Memory B cell (primary cell): ENCODE measurements around the gene SLC23A3.

Source experiments
- ATAC-seq: fragments of 150-1000 bp; cut with Tn5 transposase; 2 replicates; pipeline ENCODE4 v1.10.0; 2021; ENCODE audit warnings: low read depth, mild to moderate bottlenecking, moderate library complexity
- DNase-seq, 2 donors: peaks; one replicate each; pipeline ENCODE4 v3.0.0; 2022; ENCODE audit warnings: low spot score in 2 of 2
- H3K27ac Mint-ChIP-seq: one replicate; pipeline ENCODE4 v1.8.0; 2022; ENCODE audit warnings: mild to moderate bottlenecking, moderate library complexity, mixed read lengths
- H3K27me3 Mint-ChIP-seq: one replicate; pipeline ENCODE4 v1.8.0; 2022; ENCODE audit warnings: mixed read lengths
- H3K36me3 Mint-ChIP-seq: one replicate; pipeline ENCODE4 v1.8.0; 2022; ENCODE audit warnings: mild to moderate bottlenecking, mixed read lengths
- H3K4me1 Mint-ChIP-seq: one replicate; pipeline ENCODE4 v1.8.0; 2022; ENCODE audit warnings: mixed read lengths
- H3K4me3 Mint-ChIP-seq: one replicate; pipeline ENCODE4 v1.8.0; 2022; ENCODE audit warnings: mild to moderate bottlenecking, moderate library complexity, mixed read lengths
- H3K9me3 Mint-ChIP-seq: one replicate; pipeline ENCODE4 v1.8.0; 2022; ENCODE audit warnings: mixed read lengths

Gene SLC23A3

DNA sequence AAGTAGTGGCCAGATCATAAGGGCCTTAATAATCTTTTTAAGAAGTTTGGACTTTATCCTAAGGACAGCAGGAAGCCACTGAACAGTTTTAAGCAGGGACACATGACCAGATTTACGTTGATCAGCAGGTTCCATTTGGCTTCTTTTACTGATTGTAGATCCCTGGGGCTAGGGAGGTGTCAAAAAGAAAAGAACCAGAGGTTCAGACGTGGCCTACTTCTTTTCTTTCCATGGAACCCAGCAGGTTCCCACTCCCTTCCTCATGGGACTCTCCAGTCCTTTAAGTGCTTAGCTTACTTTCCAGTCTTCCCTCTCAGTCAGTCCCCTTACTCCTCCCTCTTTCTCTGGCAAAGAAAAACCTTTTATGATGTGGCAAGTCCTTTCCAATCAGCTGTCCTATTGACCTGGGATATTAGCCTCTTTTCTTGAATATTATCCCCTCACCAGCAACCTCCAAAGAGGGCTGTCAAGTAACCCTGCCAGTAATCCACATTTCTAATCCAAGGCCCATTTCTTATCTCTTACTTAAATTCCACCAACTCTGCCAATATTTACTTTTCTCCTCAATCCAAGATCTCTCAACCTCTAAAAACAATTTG is 42.7 kb downstream of the SLC23A3 start:
- Mint-ChIP-seq H3K4me3 (no peak overlapping the region), H3K36me3 (peaks cover 14% of the 10 kb centered on the region), H3K9me3 (no peaks in the 10 kb centered on the region), H3K4me1 (peaks cover 6% of the 10 kb centered on the region), H3K27ac (no peak overlapping the region), H3K27me3 (no peaks in the 10 kb centered on the region)
- DNase-seq (no peak), ATAC-seq (no peak)

DNA sequence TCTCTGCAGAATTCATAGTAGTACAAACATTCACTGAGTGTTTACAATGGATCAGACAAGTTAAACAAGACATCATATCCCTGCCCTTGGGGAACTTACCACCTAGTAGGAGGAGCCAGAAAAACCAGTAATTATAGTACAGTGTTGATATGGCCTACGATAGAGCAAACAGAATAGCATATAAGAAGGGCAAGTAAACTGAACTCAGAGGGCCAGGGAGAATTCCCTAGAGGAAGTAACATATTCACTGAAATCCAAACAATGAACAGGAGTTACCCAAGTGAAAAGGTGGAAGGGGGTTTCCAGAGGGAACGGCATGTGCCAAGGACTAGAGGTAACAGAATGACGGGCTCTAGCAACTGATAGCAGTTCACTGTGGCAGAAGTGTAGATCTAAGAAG is 43.3 kb downstream of the SLC23A3 start:
- Mint-ChIP-seq H3K9me3 (no peaks in the 10 kb centered on the region), H3K36me3 (peaks cover 14% of the 10 kb centered on the region), H3K4me1 (peaks cover 6% of the 10 kb centered on the region), H3K4me3 (no peak overlapping the region), H3K27ac (no peak overlapping the region), H3K27me3 (no peaks in the 10 kb centered on the region)
- DNase-seq (no peak), ATAC-seq (no peak)

GRCh38 chr2:219125886-219126270 is 44.0 kb downstream of the SLC23A3 start:
- H3K27me3 Mint-ChIP-seq = no peaks in the 10 kb centered on the region
- no peaks in the 10 kb centered on the region for H3K9me3 Mint-ChIP-seq
- no peak overlapping the region for H3K27ac Mint-ChIP-seq
- no peak for DNase-seq
- H3K4me3 Mint-ChIP-seq = no peak overlapping the region
- ATAC-seq = no peak
- peaks cover 6% of the 10 kb centered on the region for H3K4me1 Mint-ChIP-seq
- H3K36me3 Mint-ChIP-seq = peaks cover 14% of the 10 kb centered on the region

- H3K4me1 Mint-ChIP-seq = peaks cover 6% of the 10 kb centered on the region
- H3K4me3 Mint-ChIP-seq = no peak overlapping the region
- DNase-seq = no peak
- no peak for ATAC-seq
- H3K27me3 Mint-ChIP-seq = no peaks in the 10 kb centered on the region
- no peak overlapping the region for H3K27ac Mint-ChIP-seq
- no peaks in the 10 kb centered on the region for H3K9me3 Mint-ChIP-seq
- peaks cover 11% of the 10 kb centered on the region for H3K36me3 Mint-ChIP-seq
Observed at GRCh38 chr2:219125225-219125885, 44.5 kb downstream of the SLC23A3 start.

DNA sequence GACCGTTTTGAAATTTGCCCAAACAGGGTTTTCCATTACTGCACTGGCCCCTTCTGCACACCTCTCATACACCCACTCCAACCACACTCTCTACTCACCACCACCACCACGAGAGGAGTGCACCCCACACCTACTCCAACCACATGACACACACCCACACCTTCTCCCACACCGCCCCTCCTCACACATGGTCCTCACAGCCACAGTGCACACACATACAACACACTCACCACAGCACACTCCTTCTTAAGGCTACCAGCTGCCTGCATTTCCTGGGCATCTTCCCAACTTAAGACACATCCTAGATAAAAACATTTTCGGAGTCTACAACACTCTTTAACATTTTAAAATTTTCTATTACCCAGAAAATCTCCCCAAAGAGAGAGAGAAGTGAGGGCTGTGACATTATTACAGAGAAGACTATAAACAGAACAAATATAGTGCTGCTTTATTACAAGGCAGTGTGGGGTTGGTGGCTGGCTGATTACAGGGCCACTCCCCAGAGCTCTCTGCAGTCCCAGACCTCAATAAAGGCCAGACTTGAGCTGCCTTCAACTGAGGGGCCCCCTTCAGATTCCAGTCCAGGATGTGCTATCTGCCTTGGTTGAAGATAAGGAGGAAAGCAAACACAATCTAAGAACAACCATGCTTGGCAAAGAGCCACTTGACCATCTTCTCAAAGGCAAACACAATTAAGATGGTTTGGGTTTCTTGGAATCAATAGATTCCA is 45.3 kb downstream of the SLC23A3 start:
- no peak overlapping the region for H3K4me3 Mint-ChIP-seq
- DNase-seq = no peak
- peaks cover 6% of the 10 kb centered on the region for H3K4me1 Mint-ChIP-seq
- H3K36me3 Mint-ChIP-seq = peaks cover 11% of the 10 kb centered on the region
- no peak for ATAC-seq
- no peaks in the 10 kb centered on the region for H3K9me3 Mint-ChIP-seq
- H3K27ac Mint-ChIP-seq = no peak overlapping the region
- no peaks in the 10 kb centered on the region for H3K27me3 Mint-ChIP-seq

DNA sequence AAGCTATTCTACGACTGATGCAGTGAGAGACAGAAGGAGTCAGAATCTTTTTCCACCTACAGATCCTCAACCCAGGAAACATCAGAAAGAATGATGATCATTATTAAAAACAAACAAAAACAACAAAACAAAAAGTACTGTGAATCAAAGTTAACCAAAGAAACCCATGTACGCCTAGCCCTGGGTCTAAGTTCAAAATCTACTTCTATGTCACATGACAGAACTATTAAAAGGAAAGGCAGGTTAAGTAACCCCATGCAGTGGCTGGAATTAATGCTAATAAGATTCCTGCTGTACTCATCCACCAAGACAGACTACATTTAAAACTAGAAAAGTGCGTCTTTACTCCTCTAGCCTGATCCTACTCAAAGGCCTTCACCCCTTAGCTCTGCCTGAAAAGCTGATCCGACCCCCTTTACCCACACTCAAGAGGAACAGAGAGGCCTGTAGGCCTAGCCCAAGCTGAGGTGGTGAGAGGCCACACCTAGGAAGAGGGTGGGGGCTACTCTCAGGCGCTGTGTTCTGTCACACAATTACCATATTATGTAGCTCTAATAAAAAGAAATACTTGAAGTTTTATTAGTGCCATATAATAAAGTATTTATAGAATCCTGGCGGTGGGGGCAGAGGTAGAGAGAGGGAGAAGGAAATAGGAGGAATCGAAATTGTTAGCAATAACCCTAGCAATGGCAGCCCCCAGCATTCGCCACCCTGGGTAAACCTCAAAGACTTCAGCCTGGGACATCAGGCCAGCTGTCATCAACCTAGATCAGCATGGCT is 46.3 kb downstream of the SLC23A3 start:
- Mint-ChIP-seq H3K27me3 (no peaks in the 10 kb centered on the region), H3K27ac (no peak overlapping the region), H3K9me3 (no peaks in the 10 kb centered on the region), H3K4me3 (no peak overlapping the region), H3K36me3 (peaks cover 11% of the 10 kb centered on the region), H3K4me1 (peaks cover 6% of the 10 kb centered on the region)
- DNase-seq (no peak), ATAC-seq (no peak)

DNA sequence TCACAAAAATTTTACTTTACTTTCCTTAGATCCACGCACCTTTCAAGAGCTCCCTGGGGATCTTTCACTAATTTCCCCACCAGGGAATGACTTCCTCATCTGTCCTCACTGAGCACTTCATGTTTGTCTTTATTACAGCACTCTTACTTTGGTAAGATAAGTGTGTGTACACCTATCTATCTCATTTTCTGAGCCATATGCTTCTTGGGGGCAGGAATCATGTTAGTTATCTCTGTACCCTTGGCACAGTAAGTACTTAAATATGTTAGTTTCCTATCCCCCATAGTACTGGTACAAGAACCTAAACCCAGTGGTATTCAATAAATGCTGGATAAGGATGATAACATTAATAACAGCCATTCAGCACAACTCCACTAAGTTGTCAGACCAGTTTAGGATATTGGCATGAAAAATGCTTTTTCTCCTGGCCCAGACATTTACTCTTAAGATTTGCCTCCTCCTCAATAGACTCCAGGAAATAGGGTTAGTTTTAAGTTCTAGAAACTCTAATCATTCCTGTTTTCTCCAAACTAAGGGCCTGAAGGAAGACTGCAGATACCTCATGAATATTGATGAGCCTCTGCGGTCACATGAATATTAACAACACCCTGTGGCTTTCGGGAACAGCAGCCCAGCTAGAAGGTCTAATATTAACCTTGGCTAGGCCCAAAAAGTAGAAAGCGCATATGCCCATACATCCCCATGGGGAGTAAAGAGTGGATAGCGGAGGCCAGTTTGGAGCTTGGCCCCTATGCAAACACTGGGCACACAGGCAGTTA is 47.4 kb downstream of the SLC23A3 start:
- DNase-seq (no peak), ATAC-seq (no peak)
- no peak overlapping the region for H3K27ac Mint-ChIP-seq
- H3K27me3 Mint-ChIP-seq = no peaks in the 10 kb centered on the region
- no peaks in the 10 kb centered on the region for H3K9me3 Mint-ChIP-seq
- no peak overlapping the region for H3K4me3 Mint-ChIP-seq
- H3K4me1 Mint-ChIP-seq = peaks cover 6% of the 10 kb centered on the region
- H3K36me3 Mint-ChIP-seq = peaks cover 13% of the 10 kb centered on the region

DNA sequence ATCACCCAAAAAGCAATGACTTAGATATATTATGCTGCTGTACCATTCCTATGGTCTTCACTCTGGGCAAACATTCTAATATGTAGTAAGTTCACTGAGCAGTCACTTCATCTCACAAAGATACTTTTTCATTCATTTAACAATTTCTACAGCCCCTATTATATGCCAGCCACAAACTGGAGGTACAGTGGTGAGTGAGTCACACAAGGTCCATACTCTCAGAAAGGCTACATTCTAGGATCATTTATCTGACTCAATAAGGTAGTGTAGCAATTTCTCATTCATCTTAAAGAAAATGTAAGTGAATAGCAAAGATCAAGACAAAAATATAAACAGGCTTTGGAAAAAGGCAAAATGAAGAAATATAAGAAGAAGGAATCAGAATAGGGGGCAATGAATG is 49.7 kb downstream of the SLC23A3 start:
- ATAC-seq (no peak), DNase-seq (no peak)
- H3K4me1 Mint-ChIP-seq = peaks cover 9% of the 10 kb centered on the region
- H3K27ac Mint-ChIP-seq = no peak overlapping the region
- peaks cover 8% of the 10 kb centered on the region for H3K36me3 Mint-ChIP-seq
- H3K4me3 Mint-ChIP-seq = no peak overlapping the region
- H3K27me3 Mint-ChIP-seq = no peaks in the 10 kb centered on the region
- no peaks in the 10 kb centered on the region for H3K9me3 Mint-ChIP-seq

GRCh38 chr2:219119422-219120043 is 50.3 kb downstream of the SLC23A3 start:
- Mint-ChIP-seq H3K27ac (no peak overlapping the region), H3K9me3 (no peaks in the 10 kb centered on the region), H3K36me3 (peaks cover 8% of the 10 kb centered on the region), H3K27me3 (no peaks in the 10 kb centered on the region), H3K4me1 (peaks cover 9% of the 10 kb centered on the region), H3K4me3 (no peak overlapping the region)
- DNase-seq (peak; percentile 30 to 50), ATAC-seq (peak; percentile 59)

DNA sequence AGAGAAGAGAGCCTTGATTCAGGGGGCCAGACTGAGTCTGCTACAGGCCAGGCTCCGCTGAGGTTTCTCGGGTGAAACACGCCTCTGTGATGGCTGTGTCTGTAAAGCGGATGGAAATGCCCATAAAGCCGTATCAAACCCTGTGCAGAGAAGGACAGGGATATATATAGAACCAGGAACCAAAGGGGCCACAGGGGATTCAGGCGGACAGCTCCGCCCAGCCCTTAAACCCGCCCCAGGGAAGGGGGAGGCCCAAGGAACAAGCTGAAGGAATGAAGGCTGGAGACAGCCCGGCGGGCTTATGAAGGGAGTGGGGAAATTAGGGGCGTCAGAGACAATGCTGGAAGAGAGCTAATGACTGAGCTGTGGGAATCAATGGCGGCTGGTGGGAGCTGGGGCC is 51.3 kb downstream of the SLC23A3 start:
- no peak overlapping the region for H3K27ac Mint-ChIP-seq
- peaks cover 13% of the 10 kb centered on the region for H3K4me1 Mint-ChIP-seq
- H3K36me3 Mint-ChIP-seq = peaks cover 6% of the 10 kb centered on the region
- no peak for ATAC-seq
- H3K4me3 Mint-ChIP-seq = no peak overlapping the region
- no peaks in the 10 kb centered on the region for H3K27me3 Mint-ChIP-seq
- H3K9me3 Mint-ChIP-seq = no peaks in the 10 kb centered on the region
- no peak for DNase-seq

- ATAC-seq (no peak), DNase-seq (no peak)
- Mint-ChIP-seq H3K27me3 (no peaks in the 10 kb centered on the region), H3K27ac (no peak overlapping the region), H3K4me1 (peaks cover 17% of the 10 kb centered on the region), H3K4me3 (no peak overlapping the region), H3K9me3 (no peaks in the 10 kb centered on the region), H3K36me3 (peaks cover 6% of the 10 kb centered on the region)
Observed at GRCh38 chr2:219116776-219117646, 52.8 kb downstream of the SLC23A3 start.

- peaks cover 20% of the 10 kb centered on the region for H3K4me1 Mint-ChIP-seq
- H3K4me3 Mint-ChIP-seq = no peak overlapping the region
- H3K36me3 Mint-ChIP-seq = peaks cover 13% of the 10 kb centered on the region
- H3K27me3 Mint-ChIP-seq = no peaks in the 10 kb centered on the region
- peak overlapping the region; percentile 22 for H3K27ac Mint-ChIP-seq
- DNase-seq = no peak
- no peaks in the 10 kb centered on the region for H3K9me3 Mint-ChIP-seq
- no peak for ATAC-seq
Observed at GRCh38 chr2:219112651-219113338, 57.0 kb downstream of the SLC23A3 start.
